KOPT-K1 (cell line): Measurements from ENCODE around the gene ARMS2.

Source experiments
- H3K27ac ChIP-seq: fragments of 200-600 bp; sonication (generic); 2 replicates; pipeline ENCODE4 v1.5.1; 2016; ENCODE audit warnings: antibody characterized with exemption, mild to moderate bottlenecking, low read depth, low read length; ENCODE audit not compliant: poor library complexity, severe bottlenecking
- H3K36me3 ChIP-seq: fragments of 200-600 bp; sonication (generic); 2 replicates; pipeline ENCODE4 v1.5.1; 2017; ENCODE audit warnings: antibody characterized with exemption, mild to moderate bottlenecking, low read length, moderate library complexity; ENCODE audit not compliant: insufficient read depth
- H3K9me3 ChIP-seq: fragments of 200-600 bp; sonication (generic); 2 replicates; pipeline ENCODE4 v1.5.1; 2017; ENCODE audit warnings: antibody characterized with exemption, low read length, mild to moderate bottlenecking; ENCODE audit not compliant: insufficient read depth, poor library complexity, severe bottlenecking

ARMS2 gene, protein sequence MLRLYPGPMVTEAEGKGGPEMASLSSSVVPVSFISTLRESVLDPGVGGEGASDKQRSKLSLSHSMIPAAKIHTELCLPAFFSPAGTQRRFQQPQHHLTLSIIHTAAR

DNA sequence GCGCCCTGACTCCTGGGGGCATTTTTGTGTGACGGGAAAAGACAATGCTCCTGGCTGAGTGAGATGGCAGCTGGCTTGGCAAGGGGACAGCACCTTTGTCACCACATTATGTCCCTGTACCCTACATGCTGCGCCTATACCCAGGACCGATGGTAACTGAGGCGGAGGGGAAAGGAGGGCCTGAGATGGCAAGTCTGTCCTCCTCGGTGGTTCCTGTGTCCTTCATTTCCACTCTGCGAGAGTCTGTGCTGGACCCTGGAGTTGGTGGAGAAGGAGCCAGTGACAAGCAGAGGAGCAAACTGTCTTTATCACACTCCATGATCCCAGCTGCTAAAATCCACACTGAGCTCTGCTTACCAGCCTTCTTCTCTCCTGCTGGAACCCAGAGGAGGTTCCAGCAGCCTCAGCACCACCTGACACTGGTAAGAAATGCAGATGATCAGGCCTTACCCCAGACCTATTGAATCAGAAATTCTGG lies at the start of gene ARMS2:
Gene ARMS2, plus strand, starts transcription at position 51 of the 478 bp plus-strand sequence. Its CDS starts 75 bp downstream, at position 126.
- Histone ChIP-seq H3K36me3 (no peaks in the 10 kb centered on the region), H3K9me3 (no peaks in the 10 kb centered on the region), H3K27ac (no peak within 1 kb of the TSS)

- Histone ChIP-seq H3K36me3 (no peaks in the 10 kb centered on the region), H3K27ac (no peak overlapping the region), H3K9me3 (no peaks in the 10 kb centered on the region)
Observed at GRCh38 chr10:122407375-122408125, 46.9 kb upstream of the ARMS2 start.

DNA sequence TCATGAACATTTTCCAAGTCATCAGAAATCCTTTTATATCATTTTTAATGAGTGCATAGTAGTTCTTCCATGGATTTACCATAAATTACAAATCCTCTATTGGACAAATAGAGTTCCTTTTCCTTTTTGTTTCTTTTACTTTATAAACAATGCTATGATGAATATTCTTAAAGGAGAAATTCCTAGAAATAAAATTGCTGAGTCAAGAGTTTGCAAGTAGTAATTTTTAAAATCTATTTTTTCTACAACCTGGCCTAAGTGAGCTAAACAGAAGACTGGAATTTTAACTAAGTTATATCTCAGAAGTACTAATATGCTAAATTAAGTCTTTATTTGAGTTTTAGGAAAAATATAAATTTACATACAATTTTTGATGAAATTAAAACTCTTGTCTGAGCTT lies 41.1 kb upstream of the ARMS2 start:
- Histone ChIP-seq H3K9me3 (no peaks in the 10 kb centered on the region), H3K36me3 (no peaks in the 10 kb centered on the region), H3K27ac (no peak overlapping the region)

DNA sequence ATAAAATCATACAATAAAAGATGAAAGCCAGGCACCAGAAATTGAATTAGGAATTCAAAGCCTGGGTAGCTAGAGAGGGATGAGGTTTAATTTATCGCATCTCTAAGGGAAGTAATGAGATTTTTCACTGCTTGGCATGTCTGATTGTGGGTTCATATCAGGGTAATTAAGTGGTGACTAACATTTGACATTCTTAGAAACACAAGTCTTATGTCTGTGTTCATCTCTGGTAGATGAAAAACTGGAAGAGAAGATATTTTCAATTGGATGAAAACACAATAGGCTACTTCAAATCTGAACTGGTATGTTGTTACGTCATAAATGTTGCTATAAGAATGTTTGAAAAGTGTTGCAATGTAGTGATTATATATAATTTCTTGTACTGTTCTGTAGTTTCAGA lies 36.8 kb upstream of the ARMS2 start:
- H3K36me3 ChIP-seq = no peaks in the 10 kb centered on the region
- H3K27ac ChIP-seq = no peak overlapping the region

GRCh38 chr10:122419016-122419415 lies 35.4 kb upstream of the ARMS2 start:
- H3K27ac ChIP-seq = no peak overlapping the region
- H3K9me3 ChIP-seq = no peaks in the 10 kb centered on the region
- H3K36me3 ChIP-seq = no peaks in the 10 kb centered on the region

More for the DNA sequence above, 36.8 kb upstream of the ARMS2 start:
- no peaks in the 10 kb centered on the region for H3K9me3 ChIP-seq

DNA sequence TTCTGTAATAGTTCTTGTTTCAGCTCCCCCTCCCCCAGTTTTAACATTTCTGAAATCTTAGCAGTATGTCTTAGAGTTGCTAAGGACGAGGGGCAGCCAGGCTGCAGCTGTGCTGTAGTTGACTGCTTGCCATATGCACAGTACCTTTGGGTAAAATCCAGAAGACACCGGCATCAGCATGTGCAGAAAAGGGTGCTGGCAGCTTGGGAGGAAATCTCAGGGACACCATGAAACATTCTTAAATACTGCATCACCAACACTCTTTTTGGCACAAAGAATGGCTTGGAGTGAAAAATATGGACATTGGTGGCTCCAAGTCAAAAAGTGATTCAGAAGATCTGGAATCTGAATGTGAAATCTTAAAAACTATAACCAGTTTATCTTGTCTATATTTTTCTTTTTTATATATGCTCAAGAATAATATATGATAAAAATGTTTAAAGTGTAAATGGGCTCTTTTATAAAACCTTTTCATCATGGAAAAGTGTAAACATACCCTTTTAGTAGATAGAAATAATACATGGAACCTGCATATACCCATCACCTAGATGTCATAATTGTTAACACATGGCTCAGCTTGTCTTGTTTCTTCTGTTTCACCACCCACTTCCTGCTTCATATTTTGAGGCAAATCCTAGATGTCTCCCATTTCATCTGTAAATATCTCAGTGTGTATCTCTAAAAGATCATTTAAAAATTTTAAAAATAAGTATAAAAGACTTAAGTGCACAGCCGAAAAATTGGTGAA lies 34.4 kb upstream of the ARMS2 start:
- Histone ChIP-seq H3K36me3 (no peaks in the 10 kb centered on the region), H3K9me3 (no peaks in the 10 kb centered on the region), H3K27ac (no peak overlapping the region)

- no peak overlapping the region for H3K27ac ChIP-seq
- no peaks in the 10 kb centered on the region for H3K36me3 ChIP-seq
- no peaks in the 10 kb centered on the region for H3K9me3 ChIP-seq
Observed at GRCh38 chr10:122420624-122421007, 33.8 kb upstream of the ARMS2 start.

GRCh38 chr10:122421054-122421625 lies 33.3 kb upstream of the ARMS2 start:
- no peaks in the 10 kb centered on the region for H3K9me3 ChIP-seq
- H3K27ac ChIP-seq = no peak overlapping the region
- H3K36me3 ChIP-seq = no peaks in the 10 kb centered on the region

- Histone ChIP-seq H3K36me3 (no peaks in the 10 kb centered on the region), H3K27ac (no peak overlapping the region), H3K9me3 (no peaks in the 10 kb centered on the region)
Observed at GRCh38 chr10:122421742-122422141, 32.7 kb upstream of the ARMS2 start.

GRCh38 chr10:122422266-122422989 lies 32.0 kb upstream of the ARMS2 start:
- Histone ChIP-seq H3K9me3 (no peaks in the 10 kb centered on the region), H3K36me3 (no peaks in the 10 kb centered on the region), H3K27ac (no peak overlapping the region)

DNA sequence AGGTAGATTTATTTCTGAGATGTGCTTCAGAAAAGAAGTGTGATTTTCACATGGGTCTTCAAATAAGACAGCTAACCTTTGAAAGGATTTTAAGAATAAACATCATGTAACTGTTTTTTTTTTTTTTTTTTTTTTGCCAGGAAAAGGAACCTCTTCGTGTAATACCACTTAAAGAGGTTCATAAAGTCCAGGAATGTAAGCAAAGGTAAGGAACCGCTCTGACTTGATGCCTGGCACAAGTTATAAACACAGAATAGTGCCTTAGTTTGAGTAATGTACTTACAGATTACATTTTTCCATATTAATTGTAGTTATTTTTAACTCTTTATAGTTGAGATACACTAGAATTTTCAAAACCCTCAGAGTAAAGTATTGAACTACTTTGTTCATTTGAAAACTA lies 30.4 kb upstream of the ARMS2 start:
- no peaks in the 10 kb centered on the region for H3K36me3 ChIP-seq
- no peak overlapping the region for H3K27ac ChIP-seq
- no peaks in the 10 kb centered on the region for H3K9me3 ChIP-seq

GRCh38 chr10:122426829-122427228 lies 27.6 kb upstream of the ARMS2 start:
- Histone ChIP-seq H3K36me3 (no peaks in the 10 kb centered on the region), H3K9me3 (no peaks in the 10 kb centered on the region)

GRCh38 chr10:122427280-122427679 lies 27.2 kb upstream of the ARMS2 start:
- Histone ChIP-seq H3K9me3 (no peaks in the 10 kb centered on the region), H3K36me3 (no peaks in the 10 kb centered on the region)

More at GRCh38 chr10:122426829-122427228, 27.6 kb upstream of the ARMS2 start:
- no peak overlapping the region for H3K27ac ChIP-seq

DNA sequence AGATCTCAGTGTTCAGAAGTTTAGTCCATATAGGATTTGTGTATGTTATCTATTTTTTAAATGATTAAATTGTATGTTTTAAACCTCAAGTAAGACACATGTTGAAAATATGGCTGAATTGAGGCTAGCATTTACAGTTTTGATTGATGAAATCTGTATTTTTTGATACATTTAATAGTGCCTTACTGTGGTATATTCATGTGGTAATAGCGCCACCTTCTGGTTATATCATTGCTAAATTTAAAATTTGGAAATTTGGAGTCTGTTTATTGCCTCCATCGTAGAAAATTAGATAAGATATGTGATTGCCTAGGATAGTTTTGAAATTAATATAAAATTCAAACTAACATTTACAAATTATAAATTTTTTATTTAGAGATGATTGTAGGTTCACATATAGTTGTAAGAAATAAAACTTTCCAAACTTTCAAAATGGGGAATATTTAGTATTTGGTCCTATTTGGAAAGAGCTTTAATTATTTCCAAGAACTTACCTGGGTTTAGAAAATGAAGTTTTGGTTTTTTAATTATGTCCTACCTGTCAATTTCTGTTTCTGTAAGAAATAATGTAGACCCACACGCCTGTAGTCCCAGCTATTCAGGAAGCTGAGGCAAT lies 19.1 kb upstream of the ARMS2 start:
- H3K27ac ChIP-seq = no peak overlapping the region
- no peaks in the 10 kb centered on the region for H3K36me3 ChIP-seq
- H3K9me3 ChIP-seq = no peaks in the 10 kb centered on the region

More at GRCh38 chr10:122427280-122427679, 27.2 kb upstream of the ARMS2 start:
- H3K27ac ChIP-seq = no peak overlapping the region
